GM18519 (cell line): ENCODE results near the gene XRCC2.
"Not testable (repeated sequence)": the region's sequence is repeated elsewhere in the genome, so short reads cannot be mapped to it uniquely, and the experiment has no call there.

Source experiments
- ATAC-seq: cut with Tn5 transposase; IDR thresholded peaks from one replicate; pipeline ENCODE4 v1.9.1; 2021; ENCODE audit warnings: mild to moderate bottlenecking, moderate library complexity; ENCODE audit not compliant: unreplicated experiment, low FRiP score

Gene XRCC2

GRCh38 chr7:152675759-152676636, at the start of gene XRCC2:
TSS of gene XRCC2 (minus strand) at chr7:152676141. CDS start at chr7:152676079, 62 bp downstream.
- ATAC-seq = peak; percentile 84

- no peak for ATAC-seq
Measured at GRCh38 chr7:152723364-152723763, 47.4 kb upstream of the XRCC2 start.

- ATAC-seq = not testable (repeated sequence)
Measured at GRCh38 chr7:152712412-152713042, 36.6 kb upstream of the XRCC2 start.

GRCh38 chr7:152711444-152711944, 35.6 kb upstream of the XRCC2 start:
- ATAC-seq = no peak

GRCh38 chr7:152710153-152710442, 34.2 kb upstream of the XRCC2 start:
- ATAC-seq = no peak

- ATAC-seq = no peak
Measured at GRCh38 chr7:152709287-152710152, 33.6 kb upstream of the XRCC2 start.

- ATAC-seq = no peak
Measured at GRCh38 chr7:152704796-152705384, 28.9 kb upstream of the XRCC2 start.

GRCh38 chr7:152699079-152699478, 23.1 kb upstream of the XRCC2 start:
- ATAC-seq = no peak

GRCh38 chr7:152697268-152697974, 21.5 kb upstream of the XRCC2 start:
- ATAC-seq = not testable (repeated sequence)

GRCh38 chr7:152692196-152692595, 16.3 kb upstream of the XRCC2 start:
- not testable (repeated sequence) for ATAC-seq

- ATAC-seq = no peak
Measured at GRCh38 chr7:152683297-152683696, 7.4 kb upstream of the XRCC2 start.

- ATAC-seq = no peak
Measured at GRCh38 chr7:152677808-152678670, 2.1 kb upstream of the XRCC2 start.

- ATAC-seq = no peak
Measured at GRCh38 chr7:152674860-152675758, 832 bp downstream of the XRCC2 start.

- ATAC-seq = no peak
Measured at GRCh38 chr7:152673897-152674296, 2.0 kb downstream of the XRCC2 start.

- ATAC-seq = no peak
Measured at GRCh38 chr7:152672626-152673025, 3.3 kb downstream of the XRCC2 start.

- no peak for ATAC-seq
Measured at GRCh38 chr7:152669758-152670157, 6.2 kb downstream of the XRCC2 start.

GRCh38 chr7:152668975-152669374, 7.0 kb downstream of the XRCC2 start:
- ATAC-seq = no peak

- ATAC-seq = no peak
Measured at GRCh38 chr7:152667958-152668357, 8.0 kb downstream of the XRCC2 start.
